Transverse colon (tissue), 4 donors: ENCODE measurements around the gene DOCK1.

ENCODE experiments used
- POLR2A ChIP-seq: fragments of 450-650 bp; IDR thresholded peaks from one replicate; pipeline ENCODE4 v1.6.1; 2016; ENCODE audit warnings: antibody characterized with exemption, mild to moderate bottlenecking, moderate library complexity
- POLR2AphosphoS5 ChIP-seq, 3 donors: sonication (generic); formaldehyde crosslinking; IDR thresholded peaks; one replicate each; pipeline ENCODE4 v1.6.1; 2016; ENCODE audit warnings: antibody characterized with exemption in 3 of 3
- TF ChIP-seq, protein P1 (sequence below), 5 experiments: fragments of 200-600 bp in 3 of 5; fragments of 450-650 bp in 2 of 5; sonication (generic) in 3 of 5; IDR thresholded peaks; 1 replicate in 2 of 5; 2 replicates in 3 of 5; pipeline ENCODE4 v1.5.1; 2016 to 2017; ENCODE audit warnings: antibody characterized with exemption in 5 of 5, inconsistent platforms in 3 of 5, mild to moderate bottlenecking in 2 of 5, moderate library complexity in 1 of 5

GRCh38 chr10:127151541-127151940 lies 246.3 kb downstream of the DOCK1 start:
- TF ChIP-seq POLR2A (no peak), POLR2AphosphoS5 (IDR thresholded peaks at IDR 0.05) (no peak)
- TF ChIP-seq, protein P1, sequence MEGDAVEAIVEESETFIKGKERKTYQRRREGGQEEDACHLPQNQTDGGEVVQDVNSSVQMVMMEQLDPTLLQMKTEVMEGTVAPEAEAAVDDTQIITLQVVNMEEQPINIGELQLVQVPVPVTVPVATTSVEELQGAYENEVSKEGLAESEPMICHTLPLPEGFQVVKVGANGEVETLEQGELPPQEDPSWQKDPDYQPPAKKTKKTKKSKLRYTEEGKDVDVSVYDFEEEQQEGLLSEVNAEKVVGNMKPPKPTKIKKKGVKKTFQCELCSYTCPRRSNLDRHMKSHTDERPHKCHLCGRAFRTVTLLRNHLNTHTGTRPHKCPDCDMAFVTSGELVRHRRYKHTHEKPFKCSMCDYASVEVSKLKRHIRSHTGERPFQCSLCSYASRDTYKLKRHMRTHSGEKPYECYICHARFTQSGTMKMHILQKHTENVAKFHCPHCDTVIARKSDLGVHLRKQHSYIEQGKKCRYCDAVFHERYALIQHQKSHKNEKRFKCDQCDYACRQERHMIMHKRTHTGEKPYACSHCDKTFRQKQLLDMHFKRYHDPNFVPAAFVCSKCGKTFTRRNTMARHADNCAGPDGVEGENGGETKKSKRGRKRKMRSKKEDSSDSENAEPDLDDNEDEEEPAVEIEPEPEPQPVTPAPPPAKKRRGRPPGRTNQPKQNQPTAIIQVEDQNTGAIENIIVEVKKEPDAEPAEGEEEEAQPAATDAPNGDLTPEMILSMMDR (IDR thresholded peaks at IDR 0.05): no peak
